ENCODE measurements around the gene ZNF682. TPM values are rescaled to one million over a fixed set of nuclear protein-coding genes. Genes with fewer than 3 reads are reported as not detected.
"Not testable (repeated sequence)": the region's sequence is repeated elsewhere in the genome, so short reads cannot be mapped to it uniquely, and the experiment has no call there.

Gene ZNF682
- total RNA-seq, 1 donor from 2014 or later: 2.8 TPM

- DNase-seq (ENCODE audit: low read depth): no peak
- TF ChIP-seq, protein P1, sequence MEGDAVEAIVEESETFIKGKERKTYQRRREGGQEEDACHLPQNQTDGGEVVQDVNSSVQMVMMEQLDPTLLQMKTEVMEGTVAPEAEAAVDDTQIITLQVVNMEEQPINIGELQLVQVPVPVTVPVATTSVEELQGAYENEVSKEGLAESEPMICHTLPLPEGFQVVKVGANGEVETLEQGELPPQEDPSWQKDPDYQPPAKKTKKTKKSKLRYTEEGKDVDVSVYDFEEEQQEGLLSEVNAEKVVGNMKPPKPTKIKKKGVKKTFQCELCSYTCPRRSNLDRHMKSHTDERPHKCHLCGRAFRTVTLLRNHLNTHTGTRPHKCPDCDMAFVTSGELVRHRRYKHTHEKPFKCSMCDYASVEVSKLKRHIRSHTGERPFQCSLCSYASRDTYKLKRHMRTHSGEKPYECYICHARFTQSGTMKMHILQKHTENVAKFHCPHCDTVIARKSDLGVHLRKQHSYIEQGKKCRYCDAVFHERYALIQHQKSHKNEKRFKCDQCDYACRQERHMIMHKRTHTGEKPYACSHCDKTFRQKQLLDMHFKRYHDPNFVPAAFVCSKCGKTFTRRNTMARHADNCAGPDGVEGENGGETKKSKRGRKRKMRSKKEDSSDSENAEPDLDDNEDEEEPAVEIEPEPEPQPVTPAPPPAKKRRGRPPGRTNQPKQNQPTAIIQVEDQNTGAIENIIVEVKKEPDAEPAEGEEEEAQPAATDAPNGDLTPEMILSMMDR (conservative IDR thresholded peaks at IDR 0.05; ENCODE audit: low read depth, low read length): no peak
- H3K4me3 ChIP-seq (ENCODE audit: low read depth, low read length): no peak overlapping the region
Observed at GRCh38 chr19:20070691-20071090, 31.4 kb upstream of the ZNF682 start.

DNA sequence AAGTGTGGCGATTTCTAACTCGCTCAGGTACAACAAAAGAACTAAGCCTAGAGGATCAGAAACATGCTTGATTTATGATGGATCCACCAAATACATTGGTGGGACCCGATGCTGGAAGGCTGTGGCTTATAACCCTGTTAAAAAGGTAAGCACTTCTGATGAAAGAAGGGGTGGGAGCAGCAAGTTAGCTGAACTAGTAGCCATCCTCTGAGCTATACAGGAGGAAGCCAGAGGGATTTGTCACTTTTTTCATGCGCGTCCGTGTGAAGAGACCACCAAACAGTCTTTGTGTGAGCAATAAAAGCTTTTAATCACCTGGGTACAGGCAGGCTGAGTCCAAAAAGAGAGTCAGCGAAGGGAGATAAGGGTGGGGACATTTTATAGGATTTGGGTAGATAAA, 29.3 kb upstream of the ZNF682 start:
- not testable (repeated sequence) for H3K4me3 ChIP-seq (ENCODE audit: low read depth, low read length); DNase-seq (ENCODE audit: low read depth)

- no peak for DNase-seq (ENCODE audit: low read depth)
- TF ChIP-seq, protein P1 (conservative IDR thresholded peaks at IDR 0.05; ENCODE audit: low read depth, low read length): no peak
- H3K4me3 ChIP-seq (ENCODE audit: low read depth, low read length): no peak overlapping the region
Observed at GRCh38 chr19:20067943-20068342, 28.6 kb upstream of the ZNF682 start.

GRCh38 chr19:20066861-20067260, 27.6 kb upstream of the ZNF682 start:
- H3K4me3 ChIP-seq (ENCODE audit: low read depth, low read length): no peak overlapping the region
- TF ChIP-seq, protein P1 (conservative IDR thresholded peaks at IDR 0.05; ENCODE audit: low read depth, low read length): no peak
- no peak for DNase-seq (ENCODE audit: low read depth)

GRCh38 chr19:20060282-20060681, 21.0 kb upstream of the ZNF682 start:
- DNase-seq (ENCODE audit: low read depth): no peak
- no peak overlapping the region for H3K4me3 ChIP-seq (ENCODE audit: low read depth, low read length)
- TF ChIP-seq, protein P1 (conservative IDR thresholded peaks at IDR 0.05; ENCODE audit: low read depth, low read length): no peak

GRCh38 chr19:20058738-20059137, 19.4 kb upstream of the ZNF682 start:
- H3K4me3 ChIP-seq (ENCODE audit: low read depth, low read length); DNase-seq (ENCODE audit: low read depth): not testable (repeated sequence)

- TF ChIP-seq, protein P1 (conservative IDR thresholded peaks at IDR 0.05; ENCODE audit: low read depth, low read length): no peak
- DNase-seq (ENCODE audit: low read depth): peak; percentile 92
- H3K4me3 ChIP-seq (ENCODE audit: low read depth, low read length): peak overlapping the region; percentile 89
Observed at GRCh38 chr19:20051841-20052768, 12.8 kb upstream of the ZNF682 start.

DNA sequence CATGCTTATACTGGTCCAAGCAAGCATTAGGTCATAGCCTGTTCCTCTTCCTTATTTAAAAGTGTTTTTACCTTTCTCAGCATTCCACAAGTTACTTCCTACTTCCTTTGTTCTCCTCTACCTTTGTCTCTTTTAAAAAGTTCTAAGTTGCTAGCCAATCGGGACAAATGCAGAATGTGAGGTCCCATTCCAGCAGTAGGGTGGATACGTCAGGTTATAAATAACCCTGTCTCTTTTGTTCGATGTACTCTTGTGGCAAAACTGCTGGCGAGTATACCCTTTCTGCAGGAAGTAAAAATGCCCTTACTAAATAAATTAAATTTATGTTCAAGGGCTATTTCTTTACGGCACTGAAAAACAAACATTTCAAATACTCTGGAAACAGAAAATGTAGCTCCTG, 6.4 kb upstream of the ZNF682 start:
- H3K4me3 ChIP-seq (ENCODE audit: low read depth, low read length); DNase-seq (ENCODE audit: low read depth): not testable (repeated sequence)

Measured in epithelial cell of proximal tubule (primary cell).